Astrocyte of the cerebellum (primary cell): ENCODE results near the gene KRT13.
A peak's percentile ranks its signal among the peaks of the same experiment; 100 is the strongest.

ENCODE experiments used
- DNase-seq: peaks from one replicate; pipeline ENCODE4 v3.0.0-alpha.2; 2011; ENCODE audit warnings: low read depth
- H3K4me3 ChIP-seq: 2 replicates; pipeline ENCODE4 v1.5.1; 2011; ENCODE audit warnings: mild to moderate bottlenecking, low read depth, low read length, moderate library complexity
- in situ Hi-C: cut with HindIII; loops from 2 replicates; pipeline ENCODE4 v1.10.0; 2017; ENCODE audit warnings: low sequenced_read_pairs
- TF ChIP-seq, protein P1 (sequence below): IDR thresholded peaks from 2 replicates; pipeline ENCODE4 v1.5.1; 2012; ENCODE audit warnings: low read length, low read depth, moderate library complexity, mild to moderate bottlenecking; ENCODE audit errors: missing control alignments

KRT13 gene

DNA sequence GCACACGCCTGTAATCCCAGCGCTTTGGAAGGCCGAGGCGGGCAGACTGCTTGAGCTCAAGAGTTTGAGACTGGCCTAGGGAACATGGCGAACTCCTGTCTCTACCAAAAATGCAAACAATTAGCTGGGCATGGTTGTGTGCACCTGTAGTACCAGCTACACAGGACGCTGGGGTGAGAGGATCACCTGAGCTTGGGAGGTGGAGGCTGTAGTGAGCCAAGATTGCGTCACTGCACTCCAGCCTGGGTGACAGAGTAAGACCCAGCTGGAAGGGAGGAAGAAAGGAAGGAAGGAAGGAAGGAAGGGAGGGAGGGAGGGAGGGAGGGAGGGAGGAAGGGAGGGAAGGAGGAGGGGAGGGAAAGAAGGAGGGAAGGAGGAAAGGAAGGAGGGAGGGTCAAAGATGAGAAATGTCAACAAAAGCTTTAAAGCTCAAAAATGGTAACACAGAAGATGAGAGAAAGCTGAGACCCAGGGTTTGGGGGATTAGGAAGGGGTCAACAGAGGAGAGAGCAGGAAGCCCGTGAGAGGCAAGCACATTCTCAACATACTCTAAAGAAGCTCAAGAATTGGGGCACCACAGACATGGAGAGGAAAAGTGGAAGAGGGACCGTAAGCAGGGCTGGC is 27.6 kb upstream of the KRT13 start:
- no peak overlapping the region for H3K4me3 ChIP-seq
- TF ChIP-seq, protein P1, sequence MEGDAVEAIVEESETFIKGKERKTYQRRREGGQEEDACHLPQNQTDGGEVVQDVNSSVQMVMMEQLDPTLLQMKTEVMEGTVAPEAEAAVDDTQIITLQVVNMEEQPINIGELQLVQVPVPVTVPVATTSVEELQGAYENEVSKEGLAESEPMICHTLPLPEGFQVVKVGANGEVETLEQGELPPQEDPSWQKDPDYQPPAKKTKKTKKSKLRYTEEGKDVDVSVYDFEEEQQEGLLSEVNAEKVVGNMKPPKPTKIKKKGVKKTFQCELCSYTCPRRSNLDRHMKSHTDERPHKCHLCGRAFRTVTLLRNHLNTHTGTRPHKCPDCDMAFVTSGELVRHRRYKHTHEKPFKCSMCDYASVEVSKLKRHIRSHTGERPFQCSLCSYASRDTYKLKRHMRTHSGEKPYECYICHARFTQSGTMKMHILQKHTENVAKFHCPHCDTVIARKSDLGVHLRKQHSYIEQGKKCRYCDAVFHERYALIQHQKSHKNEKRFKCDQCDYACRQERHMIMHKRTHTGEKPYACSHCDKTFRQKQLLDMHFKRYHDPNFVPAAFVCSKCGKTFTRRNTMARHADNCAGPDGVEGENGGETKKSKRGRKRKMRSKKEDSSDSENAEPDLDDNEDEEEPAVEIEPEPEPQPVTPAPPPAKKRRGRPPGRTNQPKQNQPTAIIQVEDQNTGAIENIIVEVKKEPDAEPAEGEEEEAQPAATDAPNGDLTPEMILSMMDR, result no peak
- in situ Hi-C loops, result no loop called here
- DNase-seq, result no peak

DNA sequence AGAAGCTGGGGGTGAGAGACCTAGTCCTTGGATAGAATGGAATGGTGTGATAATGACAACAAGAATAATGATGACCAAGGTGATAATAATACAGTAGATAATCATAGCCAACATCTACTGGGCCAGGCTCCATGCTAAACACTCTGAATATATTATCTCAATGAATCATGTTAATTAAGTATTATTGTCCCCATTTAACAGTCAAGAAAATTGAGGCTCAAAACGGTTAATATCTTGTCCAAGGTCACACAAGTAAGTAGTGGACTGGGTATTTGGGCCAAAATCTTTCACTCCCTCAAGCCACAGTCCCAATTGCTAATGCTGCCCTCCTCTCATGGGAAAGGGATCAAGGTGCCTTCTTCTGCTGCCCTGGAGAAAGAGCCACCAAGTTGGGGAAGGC is 26.6 kb upstream of the KRT13 start:
- no peak overlapping the region for H3K4me3 ChIP-seq
- in situ Hi-C loops, result no loop called here
- TF ChIP-seq, protein P1, result no peak
- DNase-seq, result no peak

DNA sequence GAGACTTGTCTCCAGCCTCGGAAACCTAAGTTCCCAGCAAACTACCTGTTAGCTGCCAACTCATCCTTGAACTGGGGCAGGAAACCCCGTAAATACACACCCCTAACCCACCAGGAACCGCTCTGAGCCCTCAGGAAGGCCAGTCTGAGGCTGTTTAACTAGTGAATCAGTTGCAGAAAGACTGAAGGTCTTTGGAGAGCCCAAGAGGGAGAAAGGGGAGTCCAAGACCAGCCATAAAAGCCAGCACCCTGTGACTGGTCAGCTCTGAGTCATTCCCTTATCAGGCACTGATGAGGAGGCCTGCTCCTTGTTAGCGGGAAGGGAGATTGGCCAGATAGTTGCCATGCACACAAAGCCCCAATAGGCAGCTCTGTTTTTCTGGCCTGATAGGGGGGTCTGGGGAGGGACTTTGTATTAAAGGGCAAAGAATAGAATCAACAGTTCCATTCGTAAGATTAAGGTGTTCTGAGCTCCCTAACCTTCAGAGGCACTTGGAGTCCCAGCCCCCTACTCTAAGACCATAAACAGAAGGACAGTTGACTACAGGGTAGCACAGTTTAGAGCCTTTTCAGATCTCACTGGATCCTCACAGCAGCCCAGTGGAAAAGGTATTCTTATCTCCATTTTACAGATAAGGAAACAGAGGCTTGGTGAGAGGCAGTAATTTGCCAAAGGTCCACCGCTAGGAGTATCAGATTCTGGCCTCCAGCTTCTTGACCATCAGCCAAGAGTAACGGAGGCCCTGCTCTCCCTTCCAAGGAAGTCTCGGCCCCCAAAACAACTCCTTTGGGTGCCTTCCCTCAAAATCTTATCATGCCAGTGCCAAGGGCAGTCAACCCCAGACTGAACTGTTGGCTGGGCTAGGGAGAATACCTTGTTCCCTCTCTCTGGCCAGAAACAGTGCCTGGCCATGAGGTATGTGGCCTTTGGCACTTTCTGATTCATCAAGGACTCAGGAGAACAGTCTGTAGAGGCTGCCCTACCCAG is 24.9 kb upstream of the KRT13 start:
- no peak overlapping the region for H3K4me3 ChIP-seq
- DNase-seq, result peak; percentile 32
- TF ChIP-seq, protein P1, result no peak
- in situ Hi-C loops, result no loop called here

DNA sequence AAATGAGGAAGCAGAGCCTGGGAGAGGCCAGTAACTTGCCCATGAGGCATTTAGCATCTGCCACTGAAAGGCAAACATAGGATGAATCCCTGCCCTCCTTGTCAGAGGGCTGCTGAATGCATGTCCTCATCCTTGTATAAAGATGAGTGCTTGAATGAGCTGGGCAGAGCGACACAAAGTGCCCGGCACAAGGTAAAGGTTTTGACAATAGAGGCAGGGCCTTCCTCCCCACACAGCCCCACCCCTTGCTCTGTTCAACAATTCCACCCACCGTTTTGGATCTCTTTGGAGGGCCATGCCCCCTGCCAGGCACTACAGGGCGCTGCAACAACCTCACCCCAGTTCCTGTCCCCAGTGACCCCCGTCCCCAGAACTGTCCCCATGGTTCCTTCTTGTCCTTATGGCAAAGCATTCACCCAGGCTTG is 24.1 kb upstream of the KRT13 start:
- H3K4me3 ChIP-seq, result no peak overlapping the region
- in situ Hi-C loops, result no loop called here
- TF ChIP-seq, protein P1, result no peak
- no peak for DNase-seq

DNA sequence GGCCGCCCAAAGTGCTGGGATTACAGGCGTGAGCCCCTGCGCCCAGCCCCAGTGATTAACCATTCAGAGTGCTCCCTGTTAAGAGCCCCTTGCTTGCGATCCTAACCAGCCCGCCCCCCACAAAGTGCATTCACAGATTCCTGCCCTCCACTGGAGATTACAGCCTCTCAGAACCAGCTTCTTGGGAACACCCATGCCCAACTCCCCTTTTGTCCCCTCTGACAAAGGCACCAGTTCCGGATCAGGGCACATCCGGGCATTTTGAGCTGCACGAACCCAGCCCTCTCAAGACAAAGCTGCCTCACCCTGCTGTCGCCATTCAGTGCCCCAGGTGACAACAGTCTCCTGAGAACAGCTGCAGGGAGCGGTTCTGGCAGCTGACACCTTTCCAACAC is 23.5 kb upstream of the KRT13 start:
- TF ChIP-seq, protein P1, result no peak
- in situ Hi-C loops, result no loop called here
- DNase-seq, result no peak
- no peak overlapping the region for H3K4me3 ChIP-seq

DNA sequence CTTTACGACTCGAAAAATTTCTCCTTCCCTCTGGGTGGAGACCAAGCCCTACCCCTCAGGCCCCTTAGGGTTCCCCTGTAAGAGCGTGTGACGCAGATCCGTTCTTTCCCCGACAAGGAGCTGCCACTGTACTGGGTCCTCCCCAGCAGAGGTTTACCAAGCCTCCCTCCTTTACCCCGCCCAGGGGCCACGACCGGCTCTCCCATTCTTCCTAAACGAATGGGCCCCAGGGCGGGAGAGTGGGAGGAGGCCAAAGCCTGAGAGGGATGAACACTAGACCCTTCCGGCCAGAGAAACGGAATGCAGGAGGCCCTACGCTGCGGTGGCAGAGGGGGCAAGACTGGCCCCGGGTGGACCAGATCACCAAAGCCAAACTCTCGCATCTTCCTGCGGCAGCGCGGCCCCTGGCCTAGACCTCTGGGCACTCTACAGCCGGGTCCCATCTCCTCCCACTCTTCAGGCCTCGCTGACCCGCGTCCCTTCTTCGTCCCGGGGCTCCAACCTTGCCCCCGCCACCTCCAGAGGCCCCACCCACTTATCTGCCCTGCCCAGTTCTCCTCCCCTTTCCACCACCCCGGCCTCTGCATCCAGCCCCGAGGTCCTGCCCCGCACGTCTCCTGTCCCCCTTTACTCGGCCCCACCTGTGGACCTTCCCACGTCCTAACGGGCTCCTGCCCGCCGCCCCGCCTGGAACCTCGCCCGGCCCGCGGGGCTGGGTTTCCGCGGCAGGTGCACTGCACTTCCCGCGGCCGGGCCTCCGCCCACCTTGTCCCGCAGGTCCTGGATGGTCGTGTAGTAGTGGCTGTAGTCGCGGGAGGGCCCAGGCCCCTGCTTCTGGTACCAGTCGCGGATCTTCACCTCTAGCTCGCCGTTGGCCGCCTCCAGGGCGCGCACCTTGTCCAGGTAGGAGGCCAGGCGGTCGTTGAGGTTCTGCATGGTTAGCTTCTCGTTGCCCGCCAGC is 21.9 kb upstream of the KRT13 start:
- TF ChIP-seq, protein P1, result no peak
- peak overlapping the region; percentile 27 for H3K4me3 ChIP-seq
- in situ Hi-C loops, result no loop called here
- no peak for DNase-seq
